Fibroblast of skin of right quadriceps (primary cell): ENCODE results near the gene PICK1.
"Not testable (repeated sequence)": the region's sequence is repeated elsewhere in the genome, so short reads cannot be mapped to it uniquely, and the experiment has no call there.

Source experiments
- DNase-seq: peaks from one replicate; pipeline ENCODE4 v3.0.0-alpha.2; 2013

PICK1 gene

GRCh38 chr22:38098410-38099249 lies 41.4 kb downstream of the PICK1 start:
- peak; percentile 54 for DNase-seq

DNA sequence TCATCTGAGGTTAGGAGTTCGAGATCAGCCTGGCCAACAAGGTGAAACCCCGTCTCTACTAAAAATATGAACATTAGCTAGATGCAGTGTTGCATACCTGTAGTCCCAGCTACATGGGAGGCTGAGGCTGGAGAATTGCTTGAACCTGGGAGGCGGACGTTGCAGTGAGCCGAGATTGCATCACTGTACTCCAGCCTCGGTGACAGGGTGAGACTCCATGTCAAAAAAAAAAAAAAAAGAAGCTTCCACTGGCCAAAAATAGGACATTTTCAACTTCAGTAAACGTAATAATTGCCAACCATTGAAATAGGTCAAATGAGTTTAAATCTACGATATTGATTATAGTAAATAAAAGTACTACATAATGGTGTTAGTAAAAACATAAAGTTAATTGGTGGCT lies 46.4 kb downstream of the PICK1 start:
- DNase-seq = no peak

GRCh38 chr22:38104084-38104483 lies 46.9 kb downstream of the PICK1 start:
- no peak for DNase-seq

GRCh38 chr22:38106814-38107578 lies 49.8 kb downstream of the PICK1 start:
- DNase-seq = no peak

DNA sequence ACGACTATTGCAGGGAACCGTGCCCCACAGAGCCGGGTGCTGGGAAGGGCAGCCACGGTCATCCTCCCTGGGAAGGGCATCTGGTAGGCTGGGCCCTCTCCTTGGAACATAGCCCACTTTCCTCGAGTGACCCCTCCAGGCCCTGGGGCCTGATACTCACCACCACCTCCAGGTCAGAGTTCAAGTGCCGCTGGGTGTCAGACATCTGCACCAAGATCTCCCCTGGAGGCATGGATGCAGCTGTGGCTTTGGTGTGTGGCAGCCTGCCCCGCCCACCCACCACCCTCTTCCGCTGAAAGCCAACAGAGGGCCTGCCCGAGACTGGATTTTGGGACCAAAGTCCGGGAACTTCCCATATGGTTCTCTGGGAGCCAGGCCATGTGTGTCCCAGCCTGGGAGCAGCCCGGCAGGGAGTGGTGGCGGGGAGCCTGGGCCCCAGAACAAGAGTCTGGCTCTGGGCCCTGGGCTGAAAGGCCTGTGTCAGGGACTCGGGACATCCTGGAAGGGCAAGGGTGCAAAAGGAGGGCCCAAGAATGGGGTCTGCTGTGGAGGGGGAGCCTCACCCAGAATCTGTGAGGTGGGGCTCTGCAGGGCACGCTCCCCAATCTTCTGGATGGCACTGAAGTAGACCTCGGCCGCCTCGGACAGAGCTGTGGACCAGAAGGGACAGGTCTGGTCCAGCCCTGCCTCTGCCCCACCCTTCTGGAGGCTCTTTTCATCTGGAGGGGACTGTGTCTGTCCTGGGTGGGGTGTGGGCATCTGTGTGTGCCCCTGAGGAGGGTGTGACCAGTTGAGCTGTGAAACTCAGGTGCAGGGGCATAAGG lies 50.7 kb downstream of the PICK1 start:
- no peak for DNase-seq

DNA sequence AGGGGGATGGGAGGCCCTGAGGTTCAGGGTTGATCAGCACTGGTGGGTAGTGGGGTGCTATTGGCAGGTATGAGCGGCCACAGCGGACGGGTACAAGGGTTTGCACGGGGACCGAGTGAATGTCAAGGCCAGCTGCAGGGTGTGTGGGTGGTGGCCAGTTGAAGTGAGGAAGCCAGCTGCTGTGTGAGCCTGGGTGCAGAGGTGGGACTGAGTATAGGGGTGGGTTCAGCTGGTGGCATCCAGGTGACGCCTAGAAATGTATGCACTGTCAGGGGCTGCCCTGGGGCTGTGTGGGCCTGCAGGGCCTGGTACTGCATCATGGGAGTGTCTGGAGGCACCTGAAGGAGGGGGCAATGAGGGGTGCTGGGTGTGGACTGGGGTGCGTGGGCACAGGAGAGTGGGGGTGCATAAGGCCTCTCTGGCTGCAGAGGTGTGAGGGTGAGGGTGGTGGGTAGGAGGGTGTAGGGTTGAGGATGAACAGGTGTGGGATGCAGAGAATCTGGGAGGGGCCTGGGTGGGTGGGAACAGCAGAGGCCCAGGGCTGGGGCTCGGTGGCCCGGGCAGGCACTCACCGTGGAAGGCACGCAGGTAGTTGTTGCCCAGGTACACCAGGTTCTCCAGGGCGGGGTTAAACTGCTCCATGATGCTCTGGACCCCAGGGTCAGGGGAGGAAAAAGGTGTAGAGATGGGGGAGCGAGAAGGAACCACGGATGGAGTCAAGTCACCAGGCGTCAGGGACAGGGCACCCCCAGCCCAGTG lies 51.5 kb downstream of the PICK1 start:
- no peak for DNase-seq

- DNase-seq = no peak
Observed at GRCh38 chr22:38109371-38110001, 52.3 kb downstream of the PICK1 start.

DNA sequence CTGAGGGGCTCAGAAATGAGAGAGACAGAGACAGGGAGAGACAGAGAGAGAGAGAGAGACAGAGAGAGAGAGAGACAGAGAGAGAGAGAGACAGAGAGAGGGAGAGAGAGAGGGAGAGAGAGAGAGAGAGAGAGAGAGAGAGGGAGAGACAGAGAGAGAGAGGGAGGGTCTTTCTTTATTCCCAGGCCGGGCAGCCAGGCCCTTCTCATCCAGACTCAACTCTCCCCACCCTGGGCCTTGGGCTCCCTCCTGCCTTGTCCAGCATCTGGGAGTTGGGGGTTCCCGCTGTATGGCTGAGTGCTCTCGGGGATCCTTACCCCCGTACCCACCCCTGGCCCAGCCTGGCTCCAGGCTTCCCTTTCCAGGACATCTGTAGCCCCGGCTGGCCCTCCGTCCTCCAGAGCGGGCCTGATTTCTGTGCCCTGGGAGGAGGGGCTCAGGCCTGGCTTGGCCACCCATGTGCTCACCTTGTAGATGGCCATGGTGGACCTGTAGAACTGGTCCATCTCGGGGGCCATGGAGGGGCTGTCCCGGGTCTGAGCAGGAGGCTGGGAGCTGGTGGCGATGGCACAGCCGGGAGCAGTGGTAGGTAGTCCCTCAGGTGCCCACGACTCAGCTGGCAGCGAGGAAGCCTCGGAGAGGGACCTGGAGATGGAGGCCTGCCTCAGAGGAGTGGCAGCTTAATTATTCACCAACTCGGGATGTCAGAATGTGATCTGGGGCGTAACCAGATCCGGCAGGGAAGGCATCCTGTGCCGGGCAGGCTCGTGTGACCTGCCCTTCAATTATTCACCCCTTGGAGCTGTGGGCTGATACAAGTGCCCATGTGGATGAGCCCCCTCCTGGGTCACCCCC lies 53.0 kb downstream of the PICK1 start, which contains the start of gene BAIAP2L2:
Gene BAIAP2L2, minus strand, starts transcription at position 677 of the 855 bp plus-strand sequence. Its CDS starts 159 bp downstream, at position 518.
- DNase-seq = no peak

- no peak for DNase-seq
Observed at GRCh38 chr22:38110863-38111852, 54.0 kb downstream of the PICK1 start.

DNA sequence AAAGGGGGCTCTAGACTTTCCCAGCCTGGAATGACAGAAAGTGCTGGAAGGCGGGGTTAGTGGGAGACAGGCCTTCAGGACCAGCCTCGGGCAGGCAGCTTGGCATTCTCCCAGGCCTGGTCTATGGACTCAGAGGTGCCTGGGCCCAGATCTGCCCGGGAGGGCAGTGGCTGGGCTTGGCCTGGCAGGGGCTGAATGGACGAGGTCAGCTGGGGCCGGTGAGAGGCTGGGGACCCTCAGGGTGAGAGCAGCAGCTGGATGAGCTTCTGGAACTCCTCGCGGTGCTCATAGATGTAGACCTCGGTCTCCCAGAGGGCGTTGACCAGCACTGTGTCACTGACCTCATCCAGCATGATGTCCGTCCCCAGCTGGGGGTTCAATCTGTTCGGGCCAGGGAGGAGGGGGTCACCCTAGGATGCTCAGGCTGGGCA lies 54.7 kb downstream of the PICK1 start:
- DNase-seq = no peak

DNA sequence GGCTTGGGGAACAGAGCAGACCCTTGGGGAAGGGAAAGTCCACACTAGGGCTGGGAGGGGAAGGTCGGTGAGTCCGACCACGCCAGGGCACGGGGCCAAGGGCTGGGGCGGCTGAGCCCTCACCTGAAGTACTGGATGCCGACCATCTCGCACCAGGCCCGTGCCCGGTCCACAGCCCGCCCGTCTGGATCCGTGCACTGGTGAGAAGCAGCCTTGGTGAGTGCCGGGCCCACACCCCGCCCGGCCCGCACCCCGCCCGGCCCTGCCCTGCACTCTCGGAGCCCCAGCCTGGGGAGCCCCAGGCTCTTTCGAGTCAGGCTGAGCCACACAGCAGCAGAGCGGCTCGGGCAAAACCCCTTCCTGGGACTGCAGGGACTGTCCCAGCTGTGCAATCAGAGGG lies 55.2 kb downstream of the PICK1 start:
- no peak for DNase-seq

- peak; percentile 73 for DNase-seq
Observed at GRCh38 chr22:38114484-38115398, 57.5 kb downstream of the PICK1 start.

DNA sequence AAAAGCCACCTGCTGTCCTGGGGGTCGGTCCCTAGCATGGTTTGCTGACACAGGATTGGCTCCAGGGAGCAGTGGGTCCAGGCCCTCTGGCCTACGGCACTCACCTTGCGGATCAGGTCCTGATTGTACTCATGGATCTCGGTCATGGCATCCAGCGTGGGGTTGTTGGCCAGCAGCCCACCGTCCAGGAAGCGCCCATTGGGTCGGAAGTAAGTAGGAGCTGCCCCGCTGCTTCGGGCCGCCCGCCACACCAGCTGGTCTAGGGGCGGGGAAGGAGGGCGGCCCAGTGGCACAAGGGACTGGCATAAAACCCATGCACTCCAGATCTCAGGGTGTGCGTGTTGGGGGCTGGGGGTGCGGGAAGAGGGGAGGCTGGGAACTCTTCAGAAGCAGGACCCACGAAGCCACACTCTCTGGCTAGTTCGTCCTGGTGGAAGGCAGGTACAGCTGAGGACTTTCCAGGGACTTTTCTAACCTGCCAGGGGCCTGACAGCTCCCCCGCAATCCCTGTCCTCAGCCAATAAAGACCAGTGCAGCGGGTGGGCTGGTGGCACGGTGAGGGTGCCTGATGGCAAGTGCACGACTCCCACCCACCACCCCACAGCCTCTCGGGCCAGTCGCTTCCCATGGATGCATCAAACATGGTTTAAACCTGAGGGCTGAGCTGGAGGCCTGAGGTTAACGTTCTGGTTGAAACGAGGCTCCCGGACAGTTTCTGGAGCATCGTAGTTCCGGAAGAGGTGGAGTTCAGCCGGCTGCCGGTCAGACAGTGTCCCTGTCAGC lies 58.4 kb downstream of the PICK1 start:
- DNase-seq = no peak

GRCh38 chr22:38117556-38117955 lies 60.4 kb downstream of the PICK1 start:
- DNase-seq = not testable (repeated sequence)

- no peak for DNase-seq
Observed at GRCh38 chr22:38118182-38118581, 61.0 kb downstream of the PICK1 start.

GRCh38 chr22:38118747-38119146 lies 61.5 kb downstream of the PICK1 start:
- not testable (repeated sequence) for DNase-seq

GRCh38 chr22:38120359-38121110 lies 63.3 kb downstream of the PICK1 start:
- DNase-seq = no peak
